HG02852 (cell line): ENCODE measurements around the gene SAMD1.

Experiments used
- ATAC-seq: cut with Tn5 transposase; IDR thresholded peaks from one replicate; pipeline ENCODE4 v1.9.1; 2021; ENCODE audit warnings: mild to moderate bottlenecking, moderate library complexity; ENCODE audit not compliant: unreplicated experiment

The SAMD1 gene

GRCh38 chr19:14089662-14090508 lies 666 bp downstream of the SAMD1 start:
- ATAC-seq, result peak; percentile 14

GRCh38 chr19:14089412-14089661 lies 1.2 kb downstream of the SAMD1 start:
- ATAC-seq, result no peak

GRCh38 chr19:14088634-14089411 lies 1.7 kb downstream of the SAMD1 start:
- no peak for ATAC-seq

- no peak for ATAC-seq
Observed at GRCh38 chr19:14086098-14086497, 4.5 kb downstream of the SAMD1 start.

- no peak for ATAC-seq
Observed at GRCh38 chr19:14085309-14085995, 5.1 kb downstream of the SAMD1 start, which contains the start of gene C19orf67. C19orf67 (minus strand) TSS chr19:14085783; CDS start chr19:14085627, 156 bp downstream.

GRCh38 chr19:14082675-14082960 lies 7.9 kb downstream of the SAMD1 start:
- ATAC-seq, result no peak

- ATAC-seq, result peak; percentile 20
Observed at GRCh38 chr19:14081797-14082674, 8.5 kb downstream of the SAMD1 start.

- ATAC-seq, result peak; percentile 88
Observed at GRCh38 chr19:14080887-14081796, 9.4 kb downstream of the SAMD1 start.

- ATAC-seq, result no peak
Observed at GRCh38 chr19:14078411-14078810, 12.1 kb downstream of the SAMD1 start.

- ATAC-seq, result no peak
Observed at GRCh38 chr19:14073925-14074838, 16.4 kb downstream of the SAMD1 start.

- ATAC-seq, result no peak
Observed at GRCh38 chr19:14073261-14073924, 17.2 kb downstream of the SAMD1 start.

- ATAC-seq, result no peak
Observed at GRCh38 chr19:14072535-14073260, 17.9 kb downstream of the SAMD1 start, which contains the start of gene MISP3. MISP3 (plus strand) TSS chr19:14072786; CDS start chr19:14073310, 524 bp downstream.

GRCh38 chr19:14070268-14071050 lies 20.1 kb downstream of the SAMD1 start:
- no peak for ATAC-seq

GRCh38 chr19:14066134-14066533 lies 24.4 kb downstream of the SAMD1 start:
- no peak for ATAC-seq

- ATAC-seq, result no peak
Observed at GRCh38 chr19:14063105-14063504, 27.4 kb downstream of the SAMD1 start.

GRCh38 chr19:14062558-14062855 lies 28.0 kb downstream of the SAMD1 start:
- ATAC-seq, result no peak
